Activated CD4-positive, CD25-positive, alpha-beta regulatory T cell treated with anti-CD3 and anti-CD28 coated beads, Interleukin-2, amount 50 U/mL, for 16 hours (primary cell): ENCODE measurements around the gene ABI2.
A peak's percentile ranks its signal among the peaks of the same experiment; 100 is the strongest.

Experiments
- DNase-seq: peaks from one replicate; pipeline ENCODE4 v3.0.0-alpha.2; 2020; ENCODE audit warnings: low read depth, low spot score

ABI2 gene

GRCh38 chr2:203471323-203471722 is 143.1 kb downstream of the ABI2 start:
- DNase-seq = no peak

- DNase-seq = no peak
Observed at GRCh38 chr2:203476881-203477280, 148.7 kb downstream of the ABI2 start.

DNA sequence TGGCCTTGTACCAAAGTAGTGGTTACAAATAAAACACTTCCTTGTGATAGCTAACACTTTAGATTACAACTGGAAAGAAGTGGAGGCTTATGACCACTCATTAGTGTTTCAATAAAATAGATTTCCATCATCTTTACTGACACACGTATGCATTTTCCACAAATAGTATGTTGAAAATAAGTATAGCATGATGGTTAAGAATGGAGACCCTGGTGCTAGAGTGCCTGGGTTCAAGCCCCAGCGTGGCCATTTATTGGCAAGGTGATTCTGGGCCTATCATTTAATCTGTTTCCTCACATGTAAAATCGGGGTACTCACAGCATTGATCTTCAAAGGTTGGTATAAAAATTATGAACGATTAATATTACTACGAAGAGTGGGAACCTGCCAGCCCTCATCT is 152.4 kb downstream of the ABI2 start:
- no peak for DNase-seq

GRCh38 chr2:203484266-203485112 is 156.3 kb downstream of the ABI2 start:
- DNase-seq = peak; percentile 17

DNA sequence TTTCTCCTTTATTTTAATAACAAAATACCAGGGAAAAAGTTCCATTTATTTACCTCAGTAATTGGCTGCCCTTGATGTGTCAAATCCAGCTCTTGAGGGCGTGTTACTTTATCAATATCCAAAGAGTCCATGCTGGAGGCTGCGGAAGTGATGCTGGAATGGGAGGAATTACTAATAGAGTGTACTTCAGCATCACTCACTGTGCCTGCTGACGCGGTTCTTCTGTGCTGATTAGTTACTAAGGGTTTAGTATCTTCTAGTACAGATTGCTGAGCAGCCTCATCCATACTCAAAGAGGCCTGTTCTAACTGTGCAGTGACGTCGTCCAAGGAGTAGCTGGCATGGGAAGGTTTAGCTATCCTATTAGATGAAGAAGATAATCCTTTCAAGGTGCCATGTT is 161.3 kb downstream of the ABI2 start:
- DNase-seq = no peak

- no peak for DNase-seq
Observed at GRCh38 chr2:203490391-203490790, 162.2 kb downstream of the ABI2 start.

- no peak for DNase-seq
Observed at GRCh38 chr2:203492965-203493364, 164.8 kb downstream of the ABI2 start.
